Ammon's horn (tissue), 1 donor: ENCODE data around the gene BCL11A.

Experiments
- DNase-seq: peaks from one replicate; pipeline ENCODE4 v3.0.0-alpha.2; 2016; ENCODE audit warnings: low spot score

The BCL11A gene

GRCh38 chr2:60527762-60528161 is 25.7 kb downstream of the BCL11A start:
- no peak for DNase-seq

GRCh38 chr2:60526623-60527022 is 26.8 kb downstream of the BCL11A start:
- DNase-seq = no peak

- no peak for DNase-seq
These were observed 27.6 kb downstream of the BCL11A start for GRCh38 chr2:60525899-60526298.

GRCh38 chr2:60524874-60525273 is 28.6 kb downstream of the BCL11A start:
- DNase-seq = no peak

GRCh38 chr2:60523963-60524362 is 29.5 kb downstream of the BCL11A start:
- no peak for DNase-seq

GRCh38 chr2:60522462-60522861 is 31.0 kb downstream of the BCL11A start:
- no peak for DNase-seq

GRCh38 chr2:60521626-60522025 is 31.8 kb downstream of the BCL11A start:
- no peak for DNase-seq

GRCh38 chr2:60520917-60521539 is 32.4 kb downstream of the BCL11A start:
- no peak for DNase-seq

- DNase-seq = no peak
These were observed 33.1 kb downstream of the BCL11A start for GRCh38 chr2:60520151-60520876.

- DNase-seq = no peak
These were observed 34.1 kb downstream of the BCL11A start for GRCh38 chr2:60519231-60519863.

GRCh38 chr2:60518567-60518966 is 34.9 kb downstream of the BCL11A start:
- DNase-seq = no peak

GRCh38 chr2:60517446-60517845 is 36.0 kb downstream of the BCL11A start:
- DNase-seq = no peak

GRCh38 chr2:60516826-60517225 is 36.6 kb downstream of the BCL11A start:
- no peak for DNase-seq

- no peak for DNase-seq
These were observed 37.1 kb downstream of the BCL11A start for GRCh38 chr2:60516383-60516811.

GRCh38 chr2:60515721-60516226 is 37.7 kb downstream of the BCL11A start:
- no peak for DNase-seq

- no peak for DNase-seq
These were observed 39.5 kb downstream of the BCL11A start for GRCh38 chr2:60513996-60514395.

GRCh38 chr2:60513191-60513590 is 40.3 kb downstream of the BCL11A start:
- no peak for DNase-seq

GRCh38 chr2:60512641-60513040 is 40.8 kb downstream of the BCL11A start:
- DNase-seq = no peak

- no peak for DNase-seq
These were observed 41.3 kb downstream of the BCL11A start for GRCh38 chr2:60512062-60512622.

- no peak for DNase-seq
These were observed 42.7 kb downstream of the BCL11A start for GRCh38 chr2:60510713-60511112.

- no peak for DNase-seq
These were observed 44.4 kb downstream of the BCL11A start for GRCh38 chr2:60509066-60509465.

GRCh38 chr2:60508339-60508917 is 45.0 kb downstream of the BCL11A start:
- DNase-seq = no peak
